22Rv1 (cell line): ENCODE results near the gene SLC7A14.

Experiments
- H3K27ac ChIP-seq: fragments of 450-650 bp; 2 replicates; pipeline ENCODE4 v1.5.1; 2017
- ZFX ChIP-seq: fragments of 450-650 bp; IDR thresholded peaks from 2 replicates; pipeline ENCODE4 v1.6.1; 2017; ENCODE audit warnings: antibody characterized with exemption, borderline replicate concordance
- TF ChIP-seq, protein P1 (sequence below): fragments of 450-650 bp; IDR thresholded peaks from 2 replicates; pipeline ENCODE4 v1.5.1; 2017; ENCODE audit warnings: mild to moderate bottlenecking

Gene SLC7A14

DNA sequence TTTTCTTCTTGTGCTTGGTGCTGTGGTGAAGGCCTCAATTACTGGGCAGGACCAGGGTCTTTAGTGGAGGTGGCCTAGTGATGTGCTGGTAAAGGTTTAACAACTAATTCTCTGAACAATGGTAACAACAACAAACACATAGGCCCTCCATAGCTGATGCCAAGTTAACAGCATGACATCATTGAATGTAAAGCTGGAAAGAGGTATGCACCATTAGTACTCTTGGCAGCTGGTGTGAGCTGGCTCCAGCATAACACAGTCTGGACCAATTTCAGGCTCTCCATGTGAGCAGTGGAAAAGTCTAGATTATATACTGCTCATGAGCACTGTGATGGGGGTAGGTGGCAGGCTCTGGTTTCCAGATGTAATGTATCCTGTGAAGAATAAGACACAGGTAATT is 61.8 kb downstream of the SLC7A14 start:
- no peak overlapping the region for H3K27ac ChIP-seq

DNA sequence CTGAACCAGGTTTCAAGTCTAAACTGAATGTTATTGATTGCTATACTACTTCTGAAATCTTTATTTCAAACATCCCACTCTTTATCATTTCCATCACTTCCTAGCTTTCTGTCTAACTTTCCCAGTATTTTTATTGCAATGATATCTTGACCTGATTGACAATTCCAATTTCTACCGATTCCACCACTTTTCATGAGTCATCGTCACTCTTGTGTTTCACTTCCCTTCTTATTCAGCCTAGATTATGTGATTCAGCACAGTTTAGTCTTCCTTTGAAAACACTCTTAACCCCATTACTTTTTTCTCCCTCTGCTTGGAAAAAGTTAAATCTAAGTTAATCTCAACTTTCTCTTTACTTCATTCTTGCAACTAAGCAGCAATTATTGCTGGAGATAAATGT is 62.6 kb downstream of the SLC7A14 start:
- no peak overlapping the region for H3K27ac ChIP-seq
- no peak for TF ChIP-seq ZFX
- TF ChIP-seq, protein P1, sequence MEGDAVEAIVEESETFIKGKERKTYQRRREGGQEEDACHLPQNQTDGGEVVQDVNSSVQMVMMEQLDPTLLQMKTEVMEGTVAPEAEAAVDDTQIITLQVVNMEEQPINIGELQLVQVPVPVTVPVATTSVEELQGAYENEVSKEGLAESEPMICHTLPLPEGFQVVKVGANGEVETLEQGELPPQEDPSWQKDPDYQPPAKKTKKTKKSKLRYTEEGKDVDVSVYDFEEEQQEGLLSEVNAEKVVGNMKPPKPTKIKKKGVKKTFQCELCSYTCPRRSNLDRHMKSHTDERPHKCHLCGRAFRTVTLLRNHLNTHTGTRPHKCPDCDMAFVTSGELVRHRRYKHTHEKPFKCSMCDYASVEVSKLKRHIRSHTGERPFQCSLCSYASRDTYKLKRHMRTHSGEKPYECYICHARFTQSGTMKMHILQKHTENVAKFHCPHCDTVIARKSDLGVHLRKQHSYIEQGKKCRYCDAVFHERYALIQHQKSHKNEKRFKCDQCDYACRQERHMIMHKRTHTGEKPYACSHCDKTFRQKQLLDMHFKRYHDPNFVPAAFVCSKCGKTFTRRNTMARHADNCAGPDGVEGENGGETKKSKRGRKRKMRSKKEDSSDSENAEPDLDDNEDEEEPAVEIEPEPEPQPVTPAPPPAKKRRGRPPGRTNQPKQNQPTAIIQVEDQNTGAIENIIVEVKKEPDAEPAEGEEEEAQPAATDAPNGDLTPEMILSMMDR: no peak

More for the DNA sequence above, 61.8 kb downstream of the SLC7A14 start:
- TF ChIP-seq, protein P1: no peak
- no peak for TF ChIP-seq ZFX

DNA sequence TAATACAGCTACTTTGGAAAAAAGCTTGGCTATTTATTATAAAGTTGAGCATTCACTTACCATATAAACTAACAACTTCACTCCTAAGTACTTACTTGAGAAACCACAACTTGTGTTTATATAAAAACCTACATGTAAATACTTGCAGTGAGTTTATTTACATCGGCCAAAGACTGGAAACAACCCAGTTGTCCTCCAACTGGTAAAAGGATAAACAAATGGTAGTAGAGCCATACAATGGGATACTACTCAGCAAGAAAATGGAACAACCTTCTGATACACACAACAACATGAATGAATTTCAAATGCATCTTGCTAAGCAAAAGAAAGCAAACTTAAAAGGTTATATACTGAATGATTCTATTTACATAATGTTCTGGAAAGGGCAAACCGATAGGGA is 63.7 kb downstream of the SLC7A14 start:
- TF ChIP-seq, protein P1: no peak
- no peak for TF ChIP-seq ZFX
- H3K27ac ChIP-seq: no peak overlapping the region

DNA sequence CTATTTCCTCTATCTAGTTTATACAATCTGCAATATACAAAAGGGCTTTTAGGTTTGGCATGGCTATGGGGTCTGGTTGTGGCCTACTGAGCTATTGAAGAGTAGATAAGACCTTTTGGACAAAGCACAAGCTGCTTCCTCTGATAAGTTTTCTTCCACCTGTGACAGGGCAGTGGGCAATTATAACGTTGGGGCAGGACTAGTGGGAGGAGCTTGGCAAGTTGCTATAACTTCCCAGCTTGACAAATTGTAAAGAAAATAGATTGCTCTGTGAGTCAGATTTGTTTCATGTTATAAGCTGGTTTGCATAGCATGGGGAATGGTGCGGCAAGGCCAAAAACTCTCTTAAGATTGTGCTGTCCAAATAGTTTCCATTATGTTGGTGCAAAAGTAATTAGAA is 64.9 kb downstream of the SLC7A14 start:
- no peak for TF ChIP-seq ZFX
- TF ChIP-seq, protein P1: no peak
- H3K27ac ChIP-seq: no peak overlapping the region

DNA sequence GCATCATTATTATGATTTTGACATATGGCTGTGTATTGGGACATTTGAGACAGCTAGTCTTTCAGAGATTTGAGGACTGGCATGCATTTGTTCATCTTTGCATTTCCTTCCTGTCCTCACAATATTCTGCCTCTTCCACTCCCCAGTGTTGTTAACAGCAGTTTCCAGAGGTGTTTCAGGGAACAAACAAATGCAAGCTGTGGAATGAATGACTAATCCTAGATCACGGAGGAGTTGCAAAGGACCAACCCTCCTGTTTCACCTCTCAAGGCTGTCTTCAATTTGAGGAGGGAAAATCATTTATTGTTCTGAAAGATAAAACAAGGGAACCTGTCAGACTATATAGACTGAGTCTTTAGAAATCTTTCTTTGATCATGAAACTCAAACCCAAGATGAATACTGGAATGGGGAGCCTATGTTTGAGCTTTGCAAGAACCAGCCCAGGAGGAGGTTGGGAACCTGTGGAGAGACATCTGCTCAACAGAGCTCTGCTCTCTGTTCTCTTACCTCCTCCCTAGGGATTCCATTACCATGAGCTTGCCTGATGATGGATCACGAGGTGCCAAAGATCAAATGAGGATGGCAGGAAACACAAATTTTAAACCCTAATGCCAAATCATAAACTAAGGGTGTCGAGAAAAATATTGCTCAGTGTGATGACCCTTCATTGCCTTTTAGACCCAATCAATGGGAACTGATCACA is 68.5 kb downstream of the SLC7A14 start:
- no peak overlapping the region for H3K27ac ChIP-seq
- TF ChIP-seq, protein P1: no peak
- no peak for TF ChIP-seq ZFX

DNA sequence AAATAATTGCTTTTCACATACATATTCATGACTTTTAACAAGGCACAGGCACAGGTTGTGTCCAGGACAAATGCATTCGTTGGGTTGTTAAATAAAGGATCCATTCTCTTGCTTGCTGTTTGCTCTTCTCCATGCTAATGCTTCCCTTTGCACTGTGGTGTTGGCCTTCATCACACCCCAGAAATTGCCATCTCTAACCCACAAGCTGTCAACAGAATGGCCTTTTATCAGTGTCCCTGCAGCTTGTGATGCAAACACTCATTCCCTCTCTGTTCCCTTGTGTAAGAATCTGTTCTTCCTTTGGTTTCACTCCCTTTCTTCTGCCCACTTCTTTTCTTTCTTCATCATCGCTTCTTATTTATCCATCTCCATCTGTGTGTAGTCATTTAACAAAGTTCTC is 72.2 kb downstream of the SLC7A14 start:
- TF ChIP-seq, protein P1: no peak
- no peak for TF ChIP-seq ZFX
- no peak overlapping the region for H3K27ac ChIP-seq

DNA sequence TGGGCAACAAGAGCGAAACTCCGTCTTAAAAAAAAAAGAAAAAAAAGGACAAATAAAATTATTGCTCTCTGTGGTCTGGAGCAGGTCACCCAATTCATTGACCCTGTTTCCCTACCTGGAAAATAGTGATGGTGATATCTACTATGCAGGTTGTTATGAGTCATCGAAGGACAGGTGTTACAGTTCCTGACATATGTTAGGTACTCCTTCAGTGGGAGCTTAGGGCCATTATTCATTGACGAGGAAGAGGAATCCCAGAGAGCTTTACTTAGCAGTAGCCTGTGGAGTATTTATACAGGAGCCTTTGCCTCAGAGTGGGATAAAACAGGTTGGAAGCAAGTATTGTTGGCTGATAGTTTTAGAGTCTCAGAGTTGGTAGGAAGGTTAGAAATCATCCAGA is 74.5 kb downstream of the SLC7A14 start:
- no peak for TF ChIP-seq ZFX
- TF ChIP-seq, protein P1: no peak
- no peak overlapping the region for H3K27ac ChIP-seq
